B cell (primary cell): Measurements from ENCODE around the gene PILRB. TPM values are rescaled to one million over a fixed set of nuclear protein-coding genes. Genes with fewer than 3 reads are reported as not detected.

Experiments used
- ATAC-seq: fragments of 200-7000 bp; cut with Tn5 transposase; one replicate; pipeline ENCODE4 v1.10.0; 2021; ENCODE audit warnings: low read depth, mild to moderate bottlenecking, moderate number of reproducible peaks, moderate library complexity
- CTCF ChIA-PET: fragments of 350-600 bp; sonication (Branson Sonifier 250); formaldehyde crosslinking; loops from one replicate; lab custom pipeline; 2021; ENCODE audit warnings: antibody characterized with exemption, inconsistent platforms; lab: Charles Lee
- POLR2A ChIA-PET: fragments of 350-600 bp; sonication (Branson Sonifier 250); formaldehyde crosslinking; loops from one replicate; lab custom pipeline; 2021; ENCODE audit warnings: antibody characterized with exemption; lab: Charles Lee
- DNase-seq: peaks from one replicate; pipeline ENCODE4 v3.0.0; 2013
- H2AFZ ChIP-seq: 2 replicates; pipeline ENCODE4 v1.6.1; 2012; ENCODE audit warnings: mild to moderate bottlenecking, low read depth, low read length; ENCODE audit not compliant: insufficient read depth, poor library complexity, severe bottlenecking
- H3K27ac ChIP-seq, 2 donors: 1 replicate in 1 of 2; 2 replicates in 1 of 2; pipeline ENCODE4 v1.5.1; 2012 to 2013; ENCODE audit warnings: low read length in 2 of 2, mild to moderate bottlenecking in 2 of 2, moderate library complexity in 1 of 2
- H3K27me3 ChIP-seq, 4 experiments: fragments of 200-600 bp in 1 of 4; sonication (generic) in 1 of 4; replicated peaks in 1 of 4; 1 replicate in 2 of 4; 2 replicates in 2 of 4; pipeline versions ENCODE4 v1.6.1 to v1.7.0; 2013 to 2016; ENCODE audit warnings: low read length in 3 of 4, mild to moderate bottlenecking in 2 of 4, mixed read lengths in 1 of 4, moderate library complexity in 1 of 4; ENCODE audit not compliant: insufficient read depth in 4 of 4, control insufficient read depth in 3 of 4; ENCODE audit errors: control extremely low read depth in 1 of 4
- H3K36me3 ChIP-seq, 2 experiments: replicated peaks in 1 of 2; 1 replicate in 1 of 2; 2 replicates in 1 of 2; pipeline versions ENCODE4 v1.6.1 to v1.7.1; 2013; ENCODE audit warnings: low read length in 1 of 2; ENCODE audit not compliant: insufficient read depth in 2 of 2, control insufficient read depth in 1 of 2; ENCODE audit errors: control extremely low read depth in 1 of 2, extremely low read depth in 1 of 2
- H3K4me1 ChIP-seq, 2 donors: fragments of 200-600 bp in 1 of 2; sonication (generic) in 1 of 2; 1 replicate in 1 of 2; 2 replicates in 1 of 2; pipeline versions ENCODE4 v1.5.1 to v1.6.1; 2013 to 2017; ENCODE audit warnings: low read length in 2 of 2; ENCODE audit not compliant: control insufficient read depth in 2 of 2, insufficient read depth in 2 of 2
- H3K4me2 ChIP-seq: replicated peaks from 2 replicates; pipeline ENCODE3; 2012; ENCODE audit warnings: mild to moderate bottlenecking, low read depth, low read length; ENCODE audit not compliant: poor library complexity, severe bottlenecking
- H3K4me3 ChIP-seq, 5 experiments: fragments of 200-600 bp in 1 of 5; sonication (generic) in 1 of 5; 1 replicate in 3 of 5; 2 replicates in 2 of 5; pipeline versions ENCODE4 v1.5.1 to v1.7.0; 2011 to 2016; ENCODE audit warnings: low read length in 4 of 5, mild to moderate bottlenecking in 4 of 5, low read depth in 2 of 5, control low read depth in 1 of 5, moderate library complexity in 1 of 5; ENCODE audit not compliant: insufficient read depth in 1 of 5; ENCODE audit errors: control extremely low read depth in 1 of 5, extremely low read depth in 1 of 5
- H3K79me2 ChIP-seq: fragments of 200-600 bp; sonication (generic); one replicate; pipeline ENCODE4 v1.6.0; 2016; ENCODE audit warnings: low read length; ENCODE audit not compliant: control insufficient read depth, insufficient read depth
- H3K9ac ChIP-seq: fragments of 200-600 bp; sonication (generic); 2 replicates; pipeline ENCODE4 v1.6.1; 2017; ENCODE audit warnings: mild to moderate bottlenecking, low read length, moderate library complexity
- H3K9me3 ChIP-seq, 3 donors: one replicate each; pipeline versions ENCODE4 v1.6.1 to v1.7.1; 2013; ENCODE audit warnings: low read length in 2 of 3; ENCODE audit not compliant: control insufficient read depth in 2 of 3, insufficient read depth in 1 of 3; ENCODE audit errors: control extremely low read depth in 1 of 3
- H4K20me1 ChIP-seq: 2 replicates; pipeline ENCODE4 v1.6.0; 2012; ENCODE audit warnings: mild to moderate bottlenecking, low read length; ENCODE audit not compliant: insufficient read depth, control insufficient read depth, poor library complexity, severe bottlenecking
- H3K27ac Mint-ChIP-seq: one replicate; pipeline ENCODE4 v1.8.0; 2021; ENCODE audit warnings: mixed read lengths
- H3K27me3 Mint-ChIP-seq: one replicate; pipeline ENCODE4 v1.8.0; 2021; ENCODE audit warnings: mixed read lengths
- H3K4me1 Mint-ChIP-seq: one replicate; pipeline ENCODE4 v1.8.0; 2021; ENCODE audit warnings: mixed read lengths
- H3K4me3 Mint-ChIP-seq: one replicate; pipeline ENCODE4 v1.8.0; 2021; ENCODE audit warnings: mixed read lengths
- H3K9me3 Mint-ChIP-seq: one replicate; pipeline ENCODE4 v1.8.0; 2022; ENCODE audit warnings: mixed read lengths; ENCODE audit not compliant: insufficient read depth
- CTCF ChIP-seq: fragments of 200-600 bp; IDR thresholded peaks from one replicate; pipeline ENCODE4 v1.8.0; 2022; ENCODE audit warnings: antibody characterized with exemption, mild to moderate bottlenecking
- EZH2 ChIP-seq: IDR thresholded peaks from 2 replicates; pipeline ENCODE4 v1.6.1; 2012; ENCODE audit warnings: borderline replicate concordance, low read depth, mild to moderate bottlenecking, moderate library complexity, low read length; ENCODE audit not compliant: insufficient read depth, poor library complexity, severe bottlenecking
- WGBS: methylation state at CpG from one replicate; pipeline ENCODE4 v1.1.5; 2013; ENCODE audit warnings: missing lambda C conversion rate; ENCODE audit not compliant: insufficient coverage; 5-methylcytosine and 5-hydroxymethylcytosine counted together
- intact Hi-C: fragments of 100-400 bp; cut with micrococcal nuclease; formaldehyde crosslinking; loops from one replicate; pipeline ENCODE4 v1.10.0; 2022
- polyA plus RNA-seq: library from polyadenylated mRNA; depleted of rRNA; stranded (reverse); fragments of >200 nt; gene quantifications from 2 replicates; pipeline ENCODE4 v1.2.3, GENCODE V29; 2012
- small RNA-seq: library from RNA; depleted of rRNA; stranded (forward); fragments of <200 nt; gene quantifications from one replicate; pipeline ENCODE3, GENCODE V24; 2012; ENCODE audit warnings: low replicate concordance, low read depth; ENCODE audit not compliant: insufficient read length
- total RNA-seq, 2 donors: library from RNA; stranded (reverse); fragments of 120-200 nt in 1 of 2; gene quantifications; 1 replicate in 1 of 2; 2 replicates in 1 of 2; pipeline versions ENCODE4 v1.2.3 to v1.2.4, GENCODE V29; 2013 to 2022

The PILRB gene
- total and polyA plus RNA-seq, 2 donors (not counting 1 experiment from before 2014, with no cell fraction given): 162 to 391 TPM

GRCh38 chr7:100415448-100415847 lies 57.5 kb downstream of the PILRB start:
- DNase-seq (no peak), ATAC-seq (no peak)
- Mint-ChIP-seq H3K4me1 (peaks cover 15% of the 10 kb centered on the region), H3K27me3 (no peaks in the 10 kb centered on the region), H3K27ac (no peak overlapping the region), H3K4me3 (no peak overlapping the region), H3K9me3 (no peaks in the 10 kb centered on the region)
- Histone ChIP-seq H3K79me2 (no peaks in the 10 kb centered on the region), H3K27ac (no peak overlapping the region), H3K4me3 (no peak overlapping the region), H4K20me1 (no peaks in the 10 kb centered on the region), H3K9me3 (no peaks in the 10 kb centered on the region), H3K9ac (no peak overlapping the region), H3K27me3 (no peaks in the 10 kb centered on the region), H3K4me1 (peaks cover 18 to 20% of the 10 kb centered on the region in 2 donors), H3K36me3 (no peaks in the 10 kb centered on the region), H3K4me2 (no peak overlapping the region), H2AFZ (no peak overlapping the region)
- ChIA-PET POLR2A (interaction anchor here (0.7 kb wide), 1 partner anchor 169 kb away, joined by 7 read pairs; no protein-coding TSS in a partner anchor), CTCF (interaction anchor here (0.9 to 1.5 kb wide), 5 partner anchors 8 to 282 kb away, joined by 3 to 11 read pairs (median 3); partner anchors contain the start of gene ZCWPW1)
- 100% methylated on average over 3 of the region's 5 CpGs for WGBS
- TF ChIP-seq EZH2 (no peak), CTCF (no peak)
- intact Hi-C loops: no loop called here

Small RNAs within 50 kb of the gene (small RNA-seq; reads per million reads assigned to genes)
- gene RF00019: not detected

Other genes with a start within 250 kb of the PILRB start
- gene TAF6, start 238.8 kb upstream of the PILRB start, total RNA-seq: 65.2 and 65.8 TPM in 2 replicates
- 35.5 and 48.3 TPM in 2 replicates for gene TAF6, start 238.8 kb upstream of the PILRB start, polyA plus RNA-seq
- 13.9 and 16.8 TPM in 2 replicates for gene CNPY4, start 238.5 kb upstream of the PILRB start, total RNA-seq
- gene CNPY4, start 238.5 kb upstream of the PILRB start, polyA plus RNA-seq: 8.0 and 9.0 TPM in 2 replicates
- gene MBLAC1, start 231.2 kb upstream of the PILRB start, total RNA-seq: 4.5 TPM in 2 replicates
- 1.4 and 1.6 TPM in 2 replicates for gene MBLAC1, start 231.2 kb upstream of the PILRB start, polyA plus RNA-seq
- 214 TPM in 2 replicates for gene LAMTOR4, start 209.2 kb upstream of the PILRB start, total RNA-seq
- 393 and 448 TPM in 2 replicates for gene LAMTOR4, start 209.2 kb upstream of the PILRB start, polyA plus RNA-seq
- gene TRAPPC14, start 199.4 kb upstream of the PILRB start, total RNA-seq: 71.2 and 75.8 TPM in 2 replicates
- 55.3 and 64.8 TPM in 2 replicates for gene TRAPPC14, start 199.4 kb upstream of the PILRB start, polyA plus RNA-seq
- 0.44 and 0.74 TPM in 2 replicates for gene GAL3ST4, start 189.5 kb upstream of the PILRB start, total RNA-seq
- gene GAL3ST4, start 189.5 kb upstream of the PILRB start, polyA plus RNA-seq: 1.1 and 3.0 TPM in 2 replicates
- 4.1 and 6.1 TPM in 2 replicates for gene GPC2, start 180.7 kb upstream of the PILRB start, total RNA-seq
- gene GPC2, start 180.7 kb upstream of the PILRB start, polyA plus RNA-seq: 3.9 and 7.7 TPM in 2 replicates
- 22.0 and 24.8 TPM in 2 replicates for gene STAG3, start 180.2 kb upstream of the PILRB start, total RNA-seq
- gene STAG3, start 180.2 kb upstream of the PILRB start, polyA plus RNA-seq: 10.8 and 33.4 TPM in 2 replicates
- gene PVRIG, start 138.2 kb upstream of the PILRB start, total RNA-seq: 51.2 and 51.4 TPM in 2 replicates
- 6.7 and 16.2 TPM in 2 replicates for gene PVRIG, start 138.2 kb upstream of the PILRB start, polyA plus RNA-seq
- gene SPDYE3, start 50.4 kb upstream of the PILRB start, total RNA-seq: not detected in 2 replicates
- gene SPDYE3, start 50.4 kb upstream of the PILRB start, polyA plus RNA-seq: not detected in 2 replicates
- gene PILRA, start 15.4 kb downstream of the PILRB start, total RNA-seq: 9.8 and 10.3 TPM in 2 replicates
- gene PILRA, start 15.4 kb downstream of the PILRB start, polyA plus RNA-seq: 8.4 and 23.0 TPM in 2 replicates
- gene ZCWPW1, start 70.6 kb downstream of the PILRB start, total RNA-seq: 22.7 and 28.0 TPM in 2 replicates
- 11.3 and 16.5 TPM in 2 replicates for gene ZCWPW1, start 70.6 kb downstream of the PILRB start, polyA plus RNA-seq
- gene MEPCE, start 71.7 kb downstream of the PILRB start, total RNA-seq: 90.6 and 96.3 TPM in 2 replicates
- gene MEPCE, start 71.7 kb downstream of the PILRB start, polyA plus RNA-seq: 54.5 and 57.2 TPM in 2 replicates
- gene PPP1R35, start 78.4 kb downstream of the PILRB start, total RNA-seq: 55.2 and 60.5 TPM in 2 replicates
- gene PPP1R35, start 78.4 kb downstream of the PILRB start, polyA plus RNA-seq: 65.0 and 104 TPM in 2 replicates
- gene SPACDR, start 106.1 kb downstream of the PILRB start, total RNA-seq: 2.9 and 3.7 TPM in 2 replicates
- gene SPACDR, start 106.1 kb downstream of the PILRB start, polyA plus RNA-seq: 2.1 and 2.9 TPM in 2 replicates
- 92.8 and 95.0 TPM in 2 replicates for gene TSC22D4, start 121.1 kb downstream of the PILRB start, total RNA-seq
- gene TSC22D4, start 121.1 kb downstream of the PILRB start, polyA plus RNA-seq: 55.5 and 80.2 TPM in 2 replicates
- not detected in 2 replicates for gene NYAP1, start 125.8 kb downstream of the PILRB start, total RNA-seq
- 0.06 TPM in 1 of 2 replicates, not detected in the other for gene NYAP1, start 125.8 kb downstream of the PILRB start, polyA plus RNA-seq
- gene AGFG2, start 181.1 kb downstream of the PILRB start, total RNA-seq: 11.0 and 11.6 TPM in 2 replicates
- 5.6 and 11.0 TPM in 2 replicates for gene AGFG2, start 181.1 kb downstream of the PILRB start, polyA plus RNA-seq
- gene SAP25, start 215.8 kb downstream of the PILRB start, total RNA-seq: 46.3 and 51.7 TPM in 2 replicates
- gene SAP25, start 215.8 kb downstream of the PILRB start, polyA plus RNA-seq: 63.5 and 71.9 TPM in 2 replicates
- gene LRCH4, start 228.0 kb downstream of the PILRB start, total RNA-seq: 288 and 289 TPM in 2 replicates
- gene LRCH4, start 228.0 kb downstream of the PILRB start, polyA plus RNA-seq: 289 and 294 TPM in 2 replicates
- 1.6 and 2.2 TPM in 2 replicates for gene FBXO24, start 228.2 kb downstream of the PILRB start, total RNA-seq
- gene FBXO24, start 228.2 kb downstream of the PILRB start, polyA plus RNA-seq: 1.2 and 1.8 TPM in 2 replicates
- 14.3 and 17.5 TPM in 2 replicates for gene PCOLCE, start 244.2 kb downstream of the PILRB start, total RNA-seq
- gene PCOLCE, start 244.2 kb downstream of the PILRB start, polyA plus RNA-seq: 4.9 and 5.3 TPM in 2 replicates